Kidney glomerular epithelial cell (primary cell): ENCODE data around the gene SMCO3.
A peak's percentile ranks its signal among the peaks of the same experiment; 100 is the strongest.
"Not testable (repeated sequence)": the region's sequence is repeated elsewhere in the genome, so short reads cannot be mapped to it uniquely, and the experiment has no call there.

Experiments
- DNase-seq: peaks from one replicate; lab custom pipeline; 2025; lab: John Stamatoyannopoulos, UW

Gene SMCO3

GRCh38 chr12:14774906-14775635 is 38.9 kb downstream of the SMCO3 start:
- peak; percentile 44 for DNase-seq

GRCh38 chr12:14774074-14774905 is 39.7 kb downstream of the SMCO3 start:
- peak; percentile 98 for DNase-seq

GRCh38 chr12:14773685-14774073 is 40.3 kb downstream of the SMCO3 start:
- DNase-seq: no peak

- no peak for DNase-seq
Measured at GRCh38 chr12:14772946-14773345, 41.0 kb downstream of the SMCO3 start.

- DNase-seq: no peak
Measured at GRCh38 chr12:14771651-14772137, 42.3 kb downstream of the SMCO3 start.

GRCh38 chr12:14770496-14771461 is 43.2 kb downstream of the SMCO3 start:
- peak; percentile 96 for DNase-seq

- peak; percentile 87 for DNase-seq
Measured at GRCh38 chr12:14769969-14770495, 44.0 kb downstream of the SMCO3 start.

GRCh38 chr12:14769466-14769968 is 44.5 kb downstream of the SMCO3 start:
- no peak for DNase-seq

GRCh38 chr12:14768823-14769405 is 45.1 kb downstream of the SMCO3 start:
- peak; percentile 36 for DNase-seq

- DNase-seq: no peak
Measured at GRCh38 chr12:14767617-14768016, 46.4 kb downstream of the SMCO3 start.

- DNase-seq: no peak
Measured at GRCh38 chr12:14766649-14767215, 47.2 kb downstream of the SMCO3 start.

GRCh38 chr12:14766020-14766419 is 48.0 kb downstream of the SMCO3 start:
- DNase-seq: not testable (repeated sequence)

- no peak for DNase-seq
Measured at GRCh38 chr12:14765398-14765797, 48.6 kb downstream of the SMCO3 start.

- DNase-seq: not testable (repeated sequence)
Measured at GRCh38 chr12:14759711-14760280, 54.2 kb downstream of the SMCO3 start.

GRCh38 chr12:14756334-14757143 is 57.4 kb downstream of the SMCO3 start:
- DNase-seq: no peak
